HUDEP-2 (cell line): Measurements from ENCODE around the gene ZNF778.

Experiments
- DNase-seq, 76 experiments: peaks; one replicate each; lab custom pipeline; 2025; ENCODE audit not compliant: unreplicated experiment in 76 of 76; lab: John Stamatoyannopoulos, UW

The ZNF778 gene

GRCh38 chr16:89273741-89274472 is 56.4 kb downstream of the ZNF778 start:
- no peak for DNase-seq

DNA sequence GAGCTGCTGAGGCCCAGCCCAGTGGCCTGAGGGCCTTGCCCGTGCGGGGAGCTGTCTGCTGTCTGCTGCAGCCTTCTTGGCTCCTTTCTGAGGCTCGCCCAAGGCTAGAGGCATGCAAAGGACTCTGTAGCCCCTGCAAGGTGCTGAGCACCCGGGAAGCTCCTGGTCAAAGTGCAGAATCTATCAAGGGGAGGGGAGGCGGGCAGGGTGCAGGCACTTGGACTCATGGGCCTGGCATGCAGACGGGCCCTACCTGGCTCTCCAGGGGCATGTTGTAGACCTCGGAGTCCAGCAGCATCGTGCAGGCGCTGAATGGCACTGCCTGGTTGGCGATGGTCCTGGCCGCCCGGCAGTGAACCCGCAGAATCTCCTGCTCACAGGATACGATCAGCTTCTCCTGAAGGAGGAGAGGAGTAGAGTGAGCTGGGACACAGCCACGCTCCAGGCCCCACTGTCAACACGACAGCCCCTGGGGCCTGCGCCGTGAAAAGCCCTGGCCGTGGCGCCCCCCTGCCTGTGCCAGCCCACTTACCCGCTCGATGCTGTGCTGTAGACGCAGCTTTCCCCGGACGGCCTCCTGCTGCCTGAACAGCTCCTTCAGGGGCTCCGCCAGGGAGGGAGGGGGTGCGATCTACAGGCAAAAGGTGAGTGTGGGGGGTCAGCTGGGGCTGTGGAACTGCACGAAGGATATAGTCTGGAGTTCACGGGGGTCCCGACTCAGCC is 57.2 kb downstream of the ZNF778 start:
- DNase-seq = no peak

- DNase-seq = no peak
Observed at GRCh38 chr16:89275284-89275584, 57.7 kb downstream of the ZNF778 start.

DNA sequence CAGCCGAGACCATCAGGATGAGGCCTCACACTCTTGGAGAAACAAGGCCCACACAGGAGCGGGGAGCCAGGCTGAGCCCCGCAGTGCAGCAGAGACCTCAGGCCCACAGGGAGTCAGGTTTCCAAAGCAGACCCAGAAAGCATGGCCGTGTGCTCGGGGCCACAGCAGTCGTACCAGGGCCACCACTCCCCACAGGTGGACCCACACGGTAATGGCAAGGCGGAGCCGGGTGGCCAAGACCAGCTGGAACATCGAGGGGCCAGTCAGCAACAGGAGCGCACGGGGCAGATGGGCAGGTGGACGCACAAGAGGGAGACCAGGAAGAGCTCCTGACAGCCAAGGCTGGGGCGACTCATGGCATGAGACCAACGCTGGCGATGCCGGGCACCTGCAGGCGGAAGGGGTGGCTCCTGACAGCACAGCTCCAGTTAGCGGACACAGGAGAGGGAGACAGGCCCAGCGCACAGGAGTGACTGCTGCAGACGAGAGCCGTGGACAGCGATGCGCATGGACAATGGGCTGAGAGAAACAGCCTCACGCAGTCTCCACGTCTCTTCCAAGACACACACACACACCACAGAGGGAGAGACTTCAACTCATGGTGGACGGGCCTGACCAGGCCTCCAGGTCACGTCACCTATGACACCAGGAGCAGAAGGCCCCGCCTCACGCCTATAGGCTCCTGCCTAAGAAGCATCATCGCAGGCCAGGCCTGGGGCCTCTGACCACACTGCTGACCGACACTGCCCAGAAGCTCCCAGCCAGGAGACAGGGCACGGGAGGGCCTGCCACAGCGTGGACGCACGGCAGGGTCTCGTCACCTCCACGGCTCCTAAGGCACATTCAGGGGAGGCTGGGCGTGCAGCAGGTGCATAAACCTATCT is 58.6 kb downstream of the ZNF778 start:
- DNase-seq = no peak

- DNase-seq = no peak
Observed at GRCh38 chr16:89277049-89277448, 59.5 kb downstream of the ZNF778 start.

DNA sequence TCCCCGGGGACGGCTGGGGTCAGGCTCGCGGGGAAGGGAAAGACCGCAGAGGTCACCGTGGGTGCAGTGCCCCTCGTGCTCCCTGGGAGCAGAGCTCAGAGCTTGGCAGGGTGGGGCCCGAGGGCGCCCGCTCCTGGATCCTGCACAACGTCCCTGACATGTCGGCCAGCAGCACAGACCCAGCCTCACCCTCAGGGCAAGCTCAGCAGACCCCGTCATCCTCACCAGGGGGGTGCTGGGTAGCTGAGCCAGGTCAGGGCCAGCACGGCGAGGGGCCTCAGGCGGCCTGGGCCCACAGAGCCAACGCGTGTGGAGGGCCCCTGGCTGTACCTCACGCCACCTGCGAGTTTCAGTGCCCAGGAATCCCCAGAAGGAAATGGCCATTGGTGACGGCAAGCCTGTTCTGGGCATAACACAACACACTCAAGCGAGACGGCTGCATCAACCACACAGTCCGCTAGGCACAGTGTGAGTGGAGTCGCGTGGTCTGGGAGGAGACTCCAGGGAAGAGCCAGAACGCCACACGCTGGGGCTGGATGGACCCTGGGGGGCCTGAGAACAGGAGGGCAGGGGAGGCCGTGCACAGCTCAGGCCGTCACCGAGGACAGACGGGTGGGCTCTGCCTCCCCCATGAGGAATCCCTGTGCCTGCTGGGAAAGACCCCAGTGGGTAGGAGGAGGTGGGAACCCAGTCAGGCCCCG is 60.3 kb downstream of the ZNF778 start:
- no peak for DNase-seq

DNA sequence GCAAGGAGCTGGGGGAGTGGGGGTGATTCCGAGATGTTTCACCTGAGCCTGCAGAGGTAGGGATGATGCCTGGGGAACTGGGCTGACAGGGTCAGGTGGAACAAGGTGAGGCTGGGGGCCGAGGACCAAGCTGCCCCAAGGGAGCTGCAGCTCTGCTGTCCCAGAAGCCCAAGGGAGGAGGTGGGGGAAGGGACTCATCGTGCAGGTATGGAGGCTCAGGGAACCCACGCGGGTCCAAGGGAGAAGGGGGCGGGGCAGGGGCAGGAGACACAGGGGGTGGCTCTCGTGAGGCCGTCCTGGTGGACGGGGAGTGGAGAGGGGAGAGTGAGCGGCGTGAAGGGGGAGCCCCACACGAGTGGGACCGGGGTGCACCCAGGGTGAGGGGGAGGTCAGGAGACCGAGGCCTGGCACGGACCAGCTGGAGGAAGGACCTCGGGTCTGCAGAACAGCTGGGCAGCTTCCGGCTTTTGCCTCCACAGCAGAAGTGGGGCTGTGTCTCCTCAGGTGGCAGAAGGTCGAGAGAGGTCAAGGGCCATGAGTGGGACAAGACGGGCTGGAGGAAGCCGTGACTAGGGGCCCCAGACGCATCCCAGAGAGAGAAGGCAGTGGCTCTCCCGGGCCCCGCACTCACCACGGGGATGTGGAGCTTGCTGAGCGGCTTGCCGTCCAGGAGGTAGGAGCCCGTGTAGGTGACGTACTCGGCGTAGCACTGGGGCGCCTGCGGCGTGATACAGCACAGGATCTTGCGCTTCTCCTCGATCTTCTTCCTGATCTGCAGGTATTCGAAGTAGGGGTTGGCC is 61.1 kb downstream of the ZNF778 start:
- DNase-seq = no peak

GRCh38 chr16:89279666-89280481 is 62.4 kb downstream of the ZNF778 start:
- no peak for DNase-seq

GRCh38 chr16:89280546-89281188 is 63.2 kb downstream of the ZNF778 start:
- DNase-seq = no peak

- no peak for DNase-seq
Observed at GRCh38 chr16:89281189-89281577, 63.7 kb downstream of the ZNF778 start.

GRCh38 chr16:89281829-89282228 is 64.3 kb downstream of the ZNF778 start:
- no peak for DNase-seq

DNA sequence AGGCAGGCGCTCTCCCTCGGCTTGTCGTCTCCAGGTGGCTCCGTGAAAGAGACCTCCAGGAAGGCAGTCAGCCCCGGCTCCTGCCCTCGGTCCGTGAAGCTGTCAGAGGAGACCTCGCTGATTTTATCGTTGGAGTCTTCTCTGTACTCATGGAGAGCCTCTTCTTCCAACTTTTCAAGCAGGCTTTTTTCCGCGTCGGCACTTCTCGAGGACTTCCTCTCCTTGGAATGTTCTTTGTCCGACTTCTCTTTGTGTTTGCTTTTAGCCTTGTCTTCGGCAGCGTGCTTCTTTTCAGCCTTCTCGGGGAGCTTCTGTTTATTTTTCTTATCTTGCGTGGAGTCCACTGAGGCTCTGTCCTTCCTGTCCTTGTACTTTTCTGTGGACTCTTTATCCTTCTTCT is 65.0 kb downstream of the ZNF778 start:
- no peak for DNase-seq

DNA sequence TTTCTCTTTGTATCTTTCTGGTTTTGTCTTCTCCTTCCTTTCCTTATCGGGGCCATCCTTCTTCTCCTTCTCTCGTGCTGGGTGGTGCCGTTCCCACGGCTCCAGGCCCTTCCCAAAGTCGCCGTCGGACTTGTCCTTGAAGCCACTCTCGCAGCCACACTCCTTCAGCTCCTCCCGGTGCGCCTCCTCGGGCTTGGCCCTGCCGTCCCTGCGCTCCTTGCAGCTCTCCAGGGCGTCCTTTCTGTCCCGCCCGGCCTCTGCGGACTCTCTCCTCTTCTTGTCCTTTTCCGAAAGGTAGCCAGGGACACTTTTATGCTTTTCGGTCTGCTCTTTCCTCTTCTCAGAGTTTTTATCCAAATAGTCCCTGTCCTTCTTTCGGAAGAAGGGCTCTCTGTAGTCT is 65.9 kb downstream of the ZNF778 start:
- DNase-seq = no peak

DNA sequence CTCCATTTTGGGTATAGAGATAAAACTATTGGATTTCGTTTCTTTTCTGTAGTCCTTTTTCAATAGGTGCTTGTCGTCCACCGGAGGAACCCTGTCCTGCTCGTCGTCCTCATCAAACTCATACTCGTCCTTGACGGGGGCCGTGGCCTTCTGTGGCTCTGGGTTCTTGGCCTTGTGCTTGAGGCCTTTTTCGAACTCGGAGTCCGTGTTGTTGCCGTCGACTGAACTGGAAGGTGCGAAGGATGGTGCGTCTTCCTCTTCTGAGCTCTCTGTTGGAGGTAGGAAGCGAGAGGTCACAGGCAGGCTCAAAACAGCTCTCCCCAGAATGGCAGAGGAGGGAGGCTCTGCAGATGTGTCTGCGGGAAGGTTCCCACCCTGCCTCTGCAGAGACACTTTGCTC is 67.9 kb downstream of the ZNF778 start:
- DNase-seq = no peak

- no peak for DNase-seq
Observed at GRCh38 chr16:89286096-89286495, 68.6 kb downstream of the ZNF778 start.
